NB4 (cell line): ENCODE measurements around the gene NBEA.

Experiments
- CTCF ChIP-seq: IDR thresholded peaks from one replicate; pipeline ENCODE4 v1.5.1; 2012; ENCODE audit warnings: low read depth, low read length
- MYC ChIP-seq: IDR thresholded peaks from 2 replicates; pipeline ENCODE4 v1.6.1; 2011; ENCODE audit warnings: low read depth, low read length
- POLR2A ChIP-seq: IDR thresholded peaks from 2 replicates; pipeline ENCODE4 v1.6.1; 2011; ENCODE audit warnings: mild to moderate bottlenecking; ENCODE audit not compliant: insufficient read length; ENCODE audit errors: extremely low read depth
- TF ChIP-seq, protein P1 (sequence below): IDR thresholded peaks from 2 replicates; pipeline ENCODE4 v1.6.1; 2011; ENCODE audit warnings: low read depth, low read length

- TF ChIP-seq CTCF: no peak
- no peak for TF ChIP-seq POLR2A
- TF ChIP-seq, protein P1, sequence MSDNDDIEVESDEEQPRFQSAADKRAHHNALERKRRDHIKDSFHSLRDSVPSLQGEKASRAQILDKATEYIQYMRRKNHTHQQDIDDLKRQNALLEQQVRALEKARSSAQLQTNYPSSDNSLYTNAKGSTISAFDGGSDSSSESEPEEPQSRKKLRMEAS: no peak
- TF ChIP-seq MYC: no peak
Observed at GRCh38 chr13:35567406-35567980, 625.4 kb downstream of the NBEA start.
